ENCODE results near the gene CACNG8.

CACNG8 gene

DNA sequence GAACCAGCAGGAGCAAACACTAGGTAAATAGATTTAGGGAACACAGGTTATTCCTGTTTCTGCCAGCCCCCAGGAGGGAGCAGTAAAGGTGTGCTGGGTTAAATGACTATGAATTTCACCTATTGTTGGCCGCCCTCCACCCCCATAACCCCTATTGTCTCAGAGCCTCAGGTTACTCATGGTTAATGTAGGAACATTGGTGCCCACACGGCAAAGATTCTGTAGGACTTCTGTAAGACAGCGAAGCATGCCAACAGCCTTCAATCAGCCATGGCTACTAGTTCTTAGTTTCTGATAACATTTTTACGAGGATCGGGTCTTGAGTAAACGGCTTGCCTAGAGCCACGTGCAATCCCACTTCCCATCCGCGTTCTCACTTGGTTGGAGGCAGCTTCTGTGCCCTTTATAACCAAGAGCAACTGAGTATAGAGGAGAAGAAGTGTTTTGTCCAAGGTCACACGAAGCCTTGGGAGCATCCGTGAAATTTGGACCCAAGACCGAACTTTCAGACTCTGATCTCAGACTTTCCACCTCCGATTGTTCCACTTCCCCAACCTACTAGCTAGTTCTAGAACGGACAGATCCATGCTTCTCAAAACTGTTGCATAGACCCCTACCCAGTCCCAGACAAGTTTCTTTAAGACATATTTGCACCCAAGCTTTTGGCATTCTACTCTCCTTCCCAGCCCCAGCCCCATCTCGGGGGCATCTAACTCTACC is 5.1 kb upstream of the CACNG8 start:
- H3K27me3 ChIP-seq (ENCODE audit: control insufficient read depth in 3 of 3, insufficient read depth in 3 of 3, low read depth in 1 of 3, low read length in 3 of 3), result peaks cover 0 to 38% (median 2%) of the 10 kb centered on the region in 3 experiments
- DNase-seq (ENCODE audit: low spot score), result no peak
- no peak overlapping the region for H2AK5ac ChIP-seq (ENCODE audit: low read depth, low read length)
- no peak overlapping the region for H3K4me2 ChIP-seq (ENCODE audit: insufficient read depth, low read length, poor library complexity, severe bottlenecking)
- whole genome bisulfite sequencing, 2 donors (ENCODE audit: extremely low coverage in 2 of 2, insufficient read length in 2 of 2, insufficient replicate concordance in 1 of 2), result no CpG with 5 or more reads among the region's 15 CpGs
- H3K23ac ChIP-seq (ENCODE audit: low read depth, low read length, poor library complexity), result no peak overlapping the region
- H3K18ac ChIP-seq (ENCODE audit: low read length), result no peak overlapping the region
- no peak overlapping the region for H4K91ac ChIP-seq (ENCODE audit: low read depth, low read length, poor library complexity)
- no peak overlapping the region for H4K8ac ChIP-seq (ENCODE audit: low read depth, low read length)
- H3K4ac ChIP-seq (ENCODE audit: low read length), result no peak overlapping the region
- H2BK12ac ChIP-seq (ENCODE audit: low read length), result no peak overlapping the region
- peak overlapping the region; percentile 66 for H2AFZ ChIP-seq (ENCODE audit: low read length)
- no peak overlapping the region for H3K4me3 ChIP-seq (ENCODE audit: low read length in 2 of 2)
- no peak overlapping the region for H2BK120ac ChIP-seq (ENCODE audit: low read depth, low read length)
- H2BK5ac ChIP-seq (ENCODE audit: low read length), result no peak overlapping the region
- H3K14ac ChIP-seq (ENCODE audit: low read length), result no peak overlapping the region
- H2BK15ac ChIP-seq (ENCODE audit: low read length), result no peak overlapping the region
- no peak overlapping the region for H3K9ac ChIP-seq (ENCODE audit: low read depth, low read length, poor library complexity)
- no peaks in the 10 kb centered on the region for H3K9me3 ChIP-seq (replicated peaks in 1 of 2; ENCODE audit: control insufficient read depth in 2 of 2, insufficient read depth in 1 of 2, low read depth in 1 of 2, low read length in 2 of 2)
- H3K36me3 ChIP-seq (replicated peaks in 1 of 2; ENCODE audit: control insufficient read depth in 2 of 2, insufficient read depth in 2 of 2, low read length in 2 of 2), result no peaks in the 10 kb centered on the region
- no peak overlapping the region for H3K27ac ChIP-seq (replicated peaks; ENCODE audit: low read length)
- H3K4me1 ChIP-seq (ENCODE audit: control insufficient read depth in 2 of 2, insufficient read depth in 1 of 2, low read depth in 1 of 2, low read length in 2 of 2), result peaks cover 18 to 23% of the 10 kb centered on the region in 2 donors
- no peaks in the 10 kb centered on the region for H3K79me1 ChIP-seq (ENCODE audit: low read depth, low read length)

DNA sequence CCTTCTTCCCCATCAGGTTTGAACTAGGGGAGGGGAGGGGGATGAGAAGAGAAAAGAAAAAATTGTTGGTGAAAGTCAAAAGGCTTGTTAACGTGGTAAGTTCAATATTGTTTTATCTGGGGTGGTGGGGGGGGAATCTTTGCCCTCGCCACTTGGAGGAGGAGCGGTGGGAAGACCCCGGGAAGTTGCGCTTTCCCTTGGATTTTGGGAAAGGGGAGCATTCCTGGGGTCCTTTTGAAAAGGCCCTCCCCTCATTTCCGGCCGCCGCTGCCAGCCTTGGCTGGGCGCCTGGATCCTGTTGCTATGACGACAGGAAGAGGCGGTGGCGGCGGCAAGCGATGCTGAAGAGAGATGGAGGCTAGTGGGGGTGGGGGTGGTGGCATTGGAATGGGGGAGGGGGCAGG is 4.6 kb upstream of the CACNG8 start:
- Histone ChIP-seq H3K79me1 (ENCODE audit: low read depth, low read length) (peaks cover 1% of the 10 kb centered on the region), H3K27me3 (ENCODE audit: control insufficient read depth in 3 of 3, insufficient read depth in 3 of 3, low read depth in 1 of 3, low read length in 3 of 3) (peaks cover 0 to 41% (median 2%) of the 10 kb centered on the region in 3 experiments)
- WGBS, 2 donors (ENCODE audit: extremely low coverage in 2 of 2, insufficient read length in 2 of 2, insufficient replicate concordance in 1 of 2), result no CpG with 5 or more reads among the region's 14 CpGs

DNA sequence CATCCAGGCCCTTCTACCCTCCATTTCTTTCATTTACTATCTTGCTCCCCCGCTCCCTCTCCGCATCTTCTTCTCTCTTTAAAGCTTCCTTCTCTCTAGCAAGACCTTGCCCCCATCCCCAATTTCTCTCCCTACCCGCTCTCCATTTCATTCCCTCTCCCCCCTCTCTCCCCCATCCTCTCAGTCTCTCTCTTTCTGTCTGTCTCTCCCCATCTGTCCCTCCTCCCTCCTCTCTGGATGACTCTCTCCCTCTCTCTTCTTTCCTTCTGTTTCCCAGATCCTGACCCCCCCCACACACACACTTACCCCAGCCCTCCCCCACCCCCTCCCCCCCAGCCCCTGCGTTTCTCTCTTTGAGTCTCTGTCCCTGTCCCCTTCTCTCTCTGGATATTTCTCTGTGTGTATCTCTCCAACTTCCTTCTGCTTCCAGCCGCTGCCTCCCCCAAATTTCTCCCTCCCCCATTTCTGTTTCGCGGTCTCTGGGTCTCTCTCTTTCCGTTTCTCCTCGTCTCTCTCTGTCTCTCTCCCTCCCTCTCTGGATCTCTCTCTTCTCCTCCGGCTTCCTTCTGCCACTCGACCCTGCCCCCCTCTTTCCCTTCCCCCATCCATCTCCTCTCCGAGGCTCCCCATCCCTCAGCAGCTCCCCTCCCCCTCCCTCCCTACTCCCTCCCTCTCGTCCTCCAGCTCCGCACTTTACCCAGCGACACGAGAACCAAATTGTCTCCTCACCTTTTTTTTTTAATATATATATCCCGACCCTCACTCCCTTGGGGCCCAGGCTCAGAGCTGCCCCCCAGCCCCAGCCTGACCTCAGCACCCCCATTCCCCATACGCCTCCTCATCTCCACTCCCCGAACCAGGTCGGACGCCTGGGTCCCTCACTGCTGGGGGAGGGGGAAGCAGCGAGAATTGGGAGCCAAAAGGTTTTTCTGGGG is 3.6 kb upstream of the CACNG8 start:
- Histone ChIP-seq H3K27me3 (ENCODE audit: control insufficient read depth in 3 of 3, insufficient read depth in 3 of 3, low read depth in 1 of 3, low read length in 3 of 3) (peaks cover 0 to 48% (median 2%) of the 10 kb centered on the region in 3 experiments), H3K4me2 (ENCODE audit: insufficient read depth, low read length, poor library complexity, severe bottlenecking) (peak overlapping the region; percentile 44), H2BK12ac (ENCODE audit: low read length) (no peak overlapping the region), H3K79me1 (ENCODE audit: low read depth, low read length) (peaks cover 1% of the 10 kb centered on the region), H4K8ac (ENCODE audit: low read depth, low read length) (no peak overlapping the region), H2AFZ (ENCODE audit: low read length) (peak overlapping the region; percentile 78), H3K4ac (ENCODE audit: low read length) (no peak overlapping the region), H3K36me3 (replicated peaks in 1 of 2; ENCODE audit: control insufficient read depth in 2 of 2, insufficient read depth in 2 of 2, low read length in 2 of 2) (peaks cover 0 to 8% of the 10 kb centered on the region in 2 donors), H4K91ac (ENCODE audit: low read depth, low read length, poor library complexity) (no peak overlapping the region), H2BK120ac (ENCODE audit: low read depth, low read length) (peak overlapping the region; percentile 43), H2BK15ac (ENCODE audit: low read length) (peak overlapping the region; percentile 51), H3K4me1 (ENCODE audit: control insufficient read depth in 2 of 2, insufficient read depth in 1 of 2, low read depth in 1 of 2, low read length in 2 of 2) (peaks cover 18 to 23% of the 10 kb centered on the region in 2 donors), H3K23ac (ENCODE audit: low read depth, low read length, poor library complexity) (no peak overlapping the region), H3K9me3 (replicated peaks in 1 of 2; ENCODE audit: control insufficient read depth in 2 of 2, insufficient read depth in 1 of 2, low read depth in 1 of 2, low read length in 2 of 2) (no peaks in the 10 kb centered on the region), H3K9ac (ENCODE audit: low read depth, low read length, poor library complexity) (peak overlapping the region; percentile 40), H3K18ac (ENCODE audit: low read length) (peak overlapping the region; percentile 87), H3K4me3 (ENCODE audit: low read length in 2 of 2) (peak overlapping the region in 1 of 2 donors; percentile 56), H3K14ac (ENCODE audit: low read length) (no peak overlapping the region), H3K27ac (replicated peaks; ENCODE audit: low read length) (no peak overlapping the region), H2BK5ac (ENCODE audit: low read length) (no peak overlapping the region), H2AK5ac (ENCODE audit: low read depth, low read length) (peak overlapping the region; percentile 85)
- WGBS, 2 donors (ENCODE audit: extremely low coverage in 2 of 2, insufficient read length in 2 of 2, insufficient replicate concordance in 1 of 2), result no CpG with 5 or more reads among the region's 22 CpGs
- DNase-seq (ENCODE audit: low spot score), result no peak

More for the DNA sequence above, 4.6 kb upstream of the CACNG8 start:
- H3K18ac ChIP-seq (ENCODE audit: low read length), result no peak overlapping the region
- no peaks in the 10 kb centered on the region for H3K36me3 ChIP-seq (replicated peaks in 1 of 2; ENCODE audit: control insufficient read depth in 2 of 2, insufficient read depth in 2 of 2, low read length in 2 of 2)
- H4K8ac ChIP-seq (ENCODE audit: low read depth, low read length), result no peak overlapping the region
- no peak overlapping the region for H3K4me3 ChIP-seq (ENCODE audit: low read length in 2 of 2)
- H2BK15ac ChIP-seq (ENCODE audit: low read length), result no peak overlapping the region
- H2AK5ac ChIP-seq (ENCODE audit: low read depth, low read length), result no peak overlapping the region
- no peak overlapping the region for H4K91ac ChIP-seq (ENCODE audit: low read depth, low read length, poor library complexity)
- no peak overlapping the region for H3K4me2 ChIP-seq (ENCODE audit: insufficient read depth, low read length, poor library complexity, severe bottlenecking)
- H3K9ac ChIP-seq (ENCODE audit: low read depth, low read length, poor library complexity), result no peak overlapping the region
- no peak overlapping the region for H3K27ac ChIP-seq (replicated peaks; ENCODE audit: low read length)
- H3K23ac ChIP-seq (ENCODE audit: low read depth, low read length, poor library complexity), result no peak overlapping the region
- DNase-seq (ENCODE audit: low spot score), result no peak
- peaks cover 18 to 23% of the 10 kb centered on the region in 2 donors for H3K4me1 ChIP-seq (ENCODE audit: control insufficient read depth in 2 of 2, insufficient read depth in 1 of 2, low read depth in 1 of 2, low read length in 2 of 2)
- no peak overlapping the region for H2BK12ac ChIP-seq (ENCODE audit: low read length)
- no peak overlapping the region for H2BK5ac ChIP-seq (ENCODE audit: low read length)
- H3K4ac ChIP-seq (ENCODE audit: low read length), result no peak overlapping the region
- H3K9me3 ChIP-seq (replicated peaks in 1 of 2; ENCODE audit: control insufficient read depth in 2 of 2, insufficient read depth in 1 of 2, low read depth in 1 of 2, low read length in 2 of 2), result no peaks in the 10 kb centered on the region
- peak overlapping the region; percentile 66 for H2AFZ ChIP-seq (ENCODE audit: low read length)
- H3K14ac ChIP-seq (ENCODE audit: low read length), result no peak overlapping the region
- H2BK120ac ChIP-seq (ENCODE audit: low read depth, low read length), result no peak overlapping the region

DNA sequence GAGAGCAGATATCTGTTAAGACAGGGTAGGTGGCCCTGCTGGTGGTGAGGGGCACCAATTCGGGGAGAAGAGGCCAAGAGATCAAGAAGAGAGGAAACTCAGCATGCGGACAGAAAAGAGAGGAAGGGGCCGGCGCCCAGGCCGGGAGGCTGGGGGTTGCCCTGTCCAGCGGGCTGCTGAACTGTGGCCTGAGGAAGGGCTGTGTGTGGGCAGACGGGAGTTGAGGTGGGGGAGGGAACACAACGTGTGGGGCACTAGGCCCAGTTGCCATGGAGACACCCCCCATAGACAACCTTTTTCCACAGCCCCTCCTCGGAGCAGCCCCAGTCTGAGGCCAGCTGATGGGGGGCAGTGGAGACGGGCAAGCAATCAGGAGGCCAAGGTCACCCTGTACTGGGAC is 2.5 kb upstream of the CACNG8 start:
- peak overlapping the region; percentile 36 for H3K18ac ChIP-seq (ENCODE audit: low read length)
- H4K91ac ChIP-seq (ENCODE audit: low read depth, low read length, poor library complexity), result no peak overlapping the region
- H2BK12ac ChIP-seq (ENCODE audit: low read length), result peak overlapping the region; percentile 60
- no peak overlapping the region for H3K4ac ChIP-seq (ENCODE audit: low read length)
- H3K14ac ChIP-seq (ENCODE audit: low read length), result no peak overlapping the region
- no peak overlapping the region for H2AK5ac ChIP-seq (ENCODE audit: low read depth, low read length)
- H3K9me3 ChIP-seq (replicated peaks in 1 of 2; ENCODE audit: control insufficient read depth in 2 of 2, insufficient read depth in 1 of 2, low read depth in 1 of 2, low read length in 2 of 2), result no peaks in the 10 kb centered on the region
- no peak overlapping the region for H2BK15ac ChIP-seq (ENCODE audit: low read length)
- no CpG with 5 or more reads among the region's 10 CpGs for WGBS, 2 donors (ENCODE audit: extremely low coverage in 2 of 2, insufficient read length in 2 of 2, insufficient replicate concordance in 1 of 2)
- no peak overlapping the region for H4K8ac ChIP-seq (ENCODE audit: low read depth, low read length)
- H3K9ac ChIP-seq (ENCODE audit: low read depth, low read length, poor library complexity), result peak overlapping the region; percentile 15
- peaks cover 1% of the 10 kb centered on the region for H3K79me1 ChIP-seq (ENCODE audit: low read depth, low read length)
- no peak for DNase-seq (ENCODE audit: low spot score)
- H2BK120ac ChIP-seq (ENCODE audit: low read depth, low read length), result peak overlapping the region; percentile 43
- H3K36me3 ChIP-seq (replicated peaks in 1 of 2; ENCODE audit: control insufficient read depth in 2 of 2, insufficient read depth in 2 of 2, low read length in 2 of 2), result peaks cover 0 to 19% of the 10 kb centered on the region in 2 donors
- H3K4me2 ChIP-seq (ENCODE audit: insufficient read depth, low read length, poor library complexity, severe bottlenecking), result peak overlapping the region; percentile 43
- peaks cover 0 to 55% (median 2%) of the 10 kb centered on the region in 3 experiments for H3K27me3 ChIP-seq (ENCODE audit: control insufficient read depth in 3 of 3, insufficient read depth in 3 of 3, low read depth in 1 of 3, low read length in 3 of 3)
- H3K4me1 ChIP-seq (ENCODE audit: control insufficient read depth in 2 of 2, insufficient read depth in 1 of 2, low read depth in 1 of 2, low read length in 2 of 2), result peaks cover 18 to 23% of the 10 kb centered on the region in 2 donors
- H2BK5ac ChIP-seq (ENCODE audit: low read length), result no peak overlapping the region
- H3K23ac ChIP-seq (ENCODE audit: low read depth, low read length, poor library complexity), result no peak overlapping the region
- H3K27ac ChIP-seq (replicated peaks; ENCODE audit: low read length), result no peak overlapping the region
- peak overlapping the region; percentile 78 for H2AFZ ChIP-seq (ENCODE audit: low read length)
- H3K4me3 ChIP-seq (ENCODE audit: low read length in 2 of 2), result peak overlapping the region in 1 of 2 donors; percentile 56

Data from neuronal stem cell (in vitro differentiated cells).